Bone marrow (tissue), 2 donors: ENCODE measurements around the gene UBASH3B.
A peak's percentile ranks its signal among the peaks of the same experiment; 100 is the strongest.

Experiments
- DNase-seq, 2 donors: peaks; one replicate each; lab custom pipeline; 2025; lab: John Stamatoyannopoulos, UW

UBASH3B gene

GRCh38 chr11:122731500-122731913 lies 76.0 kb downstream of the UBASH3B start:
- DNase-seq: no peak

DNA sequence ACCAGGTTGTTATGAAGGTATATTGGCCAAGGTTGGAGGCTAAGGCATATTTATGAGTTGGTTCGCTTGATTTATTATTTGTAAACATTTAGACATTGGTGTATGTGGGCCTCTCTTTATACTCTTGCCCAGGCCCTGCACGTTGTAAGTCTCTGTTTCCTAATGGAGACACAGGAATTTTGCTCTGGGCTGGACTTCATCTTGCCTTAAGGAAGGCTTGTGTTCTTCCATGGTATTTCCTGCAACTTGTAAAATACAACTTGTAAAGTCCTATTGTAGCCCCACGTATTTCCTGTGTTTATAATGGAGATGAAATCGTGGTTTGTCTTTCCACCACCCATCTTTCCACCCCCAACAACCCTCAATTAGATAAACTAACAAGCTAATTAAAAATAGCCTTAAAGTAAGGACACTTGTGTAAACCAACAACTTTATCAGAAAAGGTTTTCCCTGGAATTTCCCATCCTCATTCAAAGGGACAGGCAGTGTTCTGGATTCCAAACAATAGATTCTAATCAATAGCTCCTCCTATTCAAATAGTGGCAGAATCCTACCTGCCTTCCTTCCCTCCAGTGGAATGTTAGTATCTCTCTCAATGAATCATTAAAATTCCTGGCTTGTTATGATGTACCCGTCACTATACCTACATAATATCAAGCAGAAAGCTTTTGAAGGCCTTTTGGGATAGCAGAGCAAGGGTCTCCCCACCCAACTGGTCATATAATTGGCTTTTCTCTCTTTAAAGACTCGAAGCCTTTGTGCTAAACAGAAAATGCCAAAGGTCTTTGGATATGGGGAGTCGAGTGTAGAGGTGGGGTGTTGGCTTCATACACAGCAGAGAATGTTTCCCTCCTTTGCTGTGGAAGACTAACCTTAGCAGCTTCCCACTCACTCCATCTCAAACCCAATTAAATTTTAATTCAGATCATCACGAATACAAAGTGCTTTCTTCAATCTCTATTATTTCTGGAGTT lies 77.1 kb downstream of the UBASH3B start:
- DNase-seq: no peak

DNA sequence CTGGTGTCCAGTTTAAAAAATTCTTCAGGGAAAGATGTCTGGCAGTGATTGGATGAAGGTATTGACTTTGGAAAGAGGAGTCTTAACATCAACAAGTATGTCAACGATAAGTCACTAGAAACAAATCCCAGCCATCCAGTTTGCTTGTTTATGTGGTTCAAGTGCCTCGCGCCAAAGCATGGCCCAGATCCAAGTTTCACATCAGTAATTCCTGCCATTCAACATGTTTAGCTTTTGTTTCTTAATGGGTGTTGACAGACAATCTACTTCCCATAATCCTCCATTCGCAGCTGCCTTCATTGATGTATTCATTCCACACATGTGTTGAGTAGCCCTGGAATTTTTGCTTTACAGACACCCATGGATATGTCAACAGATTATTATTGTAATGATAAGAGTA lies 77.8 kb downstream of the UBASH3B start:
- DNase-seq: no peak

GRCh38 chr11:122734848-122735496 lies 79.5 kb downstream of the UBASH3B start:
- no peak for DNase-seq

- no peak for DNase-seq
These were observed 82.6 kb downstream of the UBASH3B start for GRCh38 chr11:122737951-122738693.

DNA sequence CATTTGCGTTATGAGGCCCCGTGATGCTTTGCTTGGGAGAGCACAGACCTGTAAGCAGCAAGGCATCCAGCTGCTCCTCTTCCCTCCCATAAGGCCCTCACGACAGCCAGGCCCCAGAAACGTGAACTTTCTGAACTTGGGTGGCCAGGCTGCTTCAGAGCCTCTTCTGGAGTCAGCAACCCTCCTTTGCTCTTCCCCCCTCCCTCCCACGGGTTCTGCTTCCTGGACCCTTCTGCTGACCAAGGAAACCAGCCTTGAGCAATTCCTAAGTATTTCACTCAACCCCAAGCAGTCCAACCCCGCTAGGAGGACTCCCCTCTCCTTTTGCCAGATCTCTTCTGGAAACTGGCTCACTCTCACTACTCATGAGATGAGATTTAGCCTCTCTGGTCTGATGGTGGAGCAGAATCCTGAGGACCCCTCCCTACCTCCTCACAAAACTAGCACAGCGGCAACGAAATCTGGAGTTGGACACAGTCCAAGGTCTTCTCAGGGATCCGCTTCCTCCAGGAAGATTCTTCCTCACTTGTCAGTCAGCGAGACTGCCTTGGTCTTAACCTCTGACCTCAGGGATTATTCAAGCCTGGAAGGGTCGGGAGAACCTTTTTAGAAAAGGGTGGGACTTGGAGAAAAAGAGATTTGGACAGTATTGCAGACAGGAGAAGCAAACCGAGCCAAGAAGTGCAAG lies 86.2 kb downstream of the UBASH3B start:
- no peak for DNase-seq

DNA sequence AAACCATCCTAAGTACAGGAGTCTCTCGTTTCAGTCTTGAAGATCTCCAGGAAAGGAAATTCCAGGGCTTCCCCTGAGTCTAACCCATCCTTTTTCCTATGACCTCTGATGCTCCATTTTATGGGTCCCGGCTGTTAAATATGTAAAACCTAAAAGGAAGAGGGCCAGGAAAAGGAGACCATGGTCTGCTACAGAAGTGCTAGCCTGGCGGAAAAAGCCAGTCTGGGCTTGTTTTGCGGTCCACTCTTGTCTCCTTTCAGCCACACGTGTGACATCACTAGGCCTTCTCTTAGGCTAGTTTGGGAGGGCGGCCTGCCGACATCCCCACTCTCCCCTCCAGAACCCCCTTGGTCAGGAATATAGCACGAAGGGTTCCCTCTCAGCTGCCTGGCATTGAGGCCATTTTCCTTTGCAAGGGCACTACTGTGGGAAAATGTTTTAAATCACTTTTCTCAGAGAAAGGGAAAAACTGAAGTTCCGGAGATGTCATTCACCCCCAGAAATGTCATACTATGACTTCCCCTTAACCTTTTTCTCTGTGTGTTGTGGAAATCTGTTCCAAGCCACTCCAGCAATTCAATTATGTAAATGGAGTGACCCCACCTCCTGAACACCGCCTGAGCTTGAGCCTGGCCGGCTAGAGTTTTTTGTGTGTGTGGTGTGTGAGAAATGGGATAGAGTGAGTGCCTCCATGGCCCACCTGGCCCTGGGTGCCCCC lies 86.9 kb downstream of the UBASH3B start:
- DNase-seq: no peak

DNA sequence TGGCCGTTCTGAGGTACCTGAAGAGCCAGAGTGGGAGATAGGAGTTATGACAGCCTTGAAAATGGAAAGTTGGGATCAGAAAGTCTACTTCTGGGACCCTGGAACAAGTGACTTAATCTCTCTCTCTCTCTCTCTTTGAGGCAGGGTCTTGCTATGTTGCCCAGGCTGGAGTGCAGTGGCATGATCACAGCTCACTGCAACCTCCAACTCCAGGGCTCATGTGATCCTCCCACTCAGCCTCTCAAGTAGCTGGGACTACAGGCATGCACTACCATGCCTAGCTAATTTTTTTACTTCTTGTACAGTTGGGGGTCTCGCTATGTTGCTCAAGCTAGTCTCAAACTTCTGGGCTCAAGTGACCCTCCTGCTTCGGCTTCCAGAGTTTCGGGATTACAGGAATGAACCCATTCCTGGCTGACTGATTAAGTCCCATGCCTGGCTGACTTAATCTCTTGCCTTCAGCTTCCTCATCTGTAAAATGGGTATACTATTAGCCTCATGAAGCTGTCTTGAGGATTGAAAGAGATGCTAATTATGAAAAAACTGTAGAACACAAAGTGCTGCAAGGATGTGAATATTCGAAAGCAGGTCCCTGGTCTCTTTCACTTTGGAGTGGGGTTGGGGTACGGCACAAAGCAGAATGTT lies 87.7 kb downstream of the UBASH3B start:
- no peak for DNase-seq

DNA sequence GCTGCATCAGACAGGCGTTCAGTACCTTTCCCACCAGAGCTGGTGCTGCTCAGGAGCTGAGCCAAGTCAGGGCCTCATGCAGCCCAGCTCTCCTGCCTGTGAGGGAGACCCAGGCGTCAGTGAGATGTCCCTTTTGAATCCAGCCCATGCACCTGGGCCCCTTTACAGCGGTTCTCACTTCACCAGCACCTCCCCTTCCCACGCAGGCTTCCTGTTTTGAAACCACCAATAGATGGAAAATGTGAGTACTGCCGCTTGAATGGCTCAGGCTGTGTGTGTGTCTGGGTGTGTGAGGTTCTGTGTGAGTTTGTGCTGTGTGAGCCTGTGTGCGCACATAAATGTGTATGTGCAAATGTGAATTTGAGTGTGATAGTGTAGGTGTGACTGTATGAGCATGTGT lies 88.4 kb downstream of the UBASH3B start:
- peak in 1 of 2 donors; percentile 96 for DNase-seq

- no peak for DNase-seq
These were observed 88.8 kb downstream of the UBASH3B start for GRCh38 chr11:122744357-122744756.

- DNase-seq: no peak
These were observed 89.6 kb downstream of the UBASH3B start for GRCh38 chr11:122745111-122745510.

- peak in 1 of 2 donors; percentile 65 for DNase-seq
These were observed 90.5 kb downstream of the UBASH3B start for GRCh38 chr11:122746050-122746478.

- no peak for DNase-seq
These were observed 91.2 kb downstream of the UBASH3B start for GRCh38 chr11:122746611-122747244.

GRCh38 chr11:122747351-122747781 lies 91.8 kb downstream of the UBASH3B start:
- DNase-seq: no peak

- peak in 1 of 2 donors; percentile 97 for DNase-seq
These were observed 93.6 kb downstream of the UBASH3B start for GRCh38 chr11:122749005-122749687.

GRCh38 chr11:122750049-122750448 lies 94.5 kb downstream of the UBASH3B start:
- no peak for DNase-seq

DNA sequence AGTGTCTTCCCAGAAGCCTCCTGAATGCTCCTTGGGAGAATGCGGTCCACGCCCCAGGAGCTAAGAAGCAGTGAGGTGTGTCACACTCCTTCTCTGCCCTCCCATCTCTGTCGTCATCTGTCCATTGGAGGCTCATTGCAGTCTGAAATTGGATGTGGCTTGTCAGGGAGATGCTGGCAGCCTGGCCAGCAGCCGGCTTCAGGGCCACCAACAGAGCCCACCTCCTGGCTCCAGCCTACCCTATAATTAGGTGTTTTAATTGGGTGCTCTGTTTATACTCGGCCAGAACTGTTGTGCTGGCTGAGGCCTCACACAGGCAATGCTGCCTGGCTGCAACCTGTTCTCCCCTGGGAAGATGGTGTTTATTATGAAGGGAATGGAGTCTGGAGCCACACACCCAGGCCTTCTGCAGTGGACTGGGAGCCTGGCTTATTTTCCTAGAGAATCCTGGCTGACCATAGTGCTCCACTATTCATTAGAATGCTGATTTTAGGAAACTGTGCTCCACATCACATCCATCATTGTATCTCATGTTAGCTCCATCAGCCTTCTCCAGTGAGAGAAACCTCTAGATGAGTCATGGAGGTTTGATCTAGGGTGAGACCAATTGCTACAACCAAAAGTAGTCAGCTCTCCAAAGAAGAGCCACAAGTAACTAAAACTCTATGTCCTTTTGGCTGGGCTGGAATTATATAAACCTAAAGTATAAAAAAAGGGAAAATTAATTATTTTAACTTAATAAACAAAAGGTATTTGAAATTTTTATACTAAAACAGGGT lies 96.0 kb downstream of the UBASH3B start:
- DNase-seq: peak in 1 of 2 donors; percentile 45

DNA sequence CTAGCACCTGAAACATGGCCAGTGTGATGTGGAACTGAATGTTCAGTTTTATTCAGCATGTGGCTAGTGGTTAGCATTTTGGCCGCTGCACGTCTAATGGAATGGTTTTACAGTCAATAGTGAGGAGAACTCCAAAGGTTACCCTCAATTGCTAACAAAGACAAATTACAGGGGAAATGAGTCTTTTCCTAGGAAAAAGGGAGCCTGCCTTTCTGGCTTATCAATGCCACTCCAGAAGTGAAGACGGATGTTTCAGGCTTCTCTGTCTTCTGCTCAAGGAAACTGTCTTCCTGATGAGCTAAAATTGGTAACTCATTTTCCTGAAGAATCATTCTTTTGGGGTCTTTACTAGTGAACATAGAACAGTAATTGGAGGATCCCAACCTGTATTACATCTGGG lies 98.5 kb downstream of the UBASH3B start:
- DNase-seq: no peak
